Posterior vena cava (tissue), 2 donors: ENCODE measurements around the gene NRXN2. TPM values are rescaled to one million over a fixed set of nuclear protein-coding genes. Genes with fewer than 3 reads are reported as not detected.
A peak's percentile ranks its signal among the peaks of the same experiment; 100 is the strongest.
"Not testable (repeated sequence)": the region's sequence is repeated elsewhere in the genome, so short reads cannot be mapped to it uniquely, and the experiment has no call there.

Experiments
- DNase-seq: peaks from one replicate; pipeline ENCODE4 v3.0.0-alpha.2; 2020; ENCODE audit warnings: low spot score
- intact Hi-C, 2 donors: fragments of 100-400 bp; cut with DNase I; formaldehyde crosslinking; loops; one replicate each; pipeline versions ENCODE4 v1.14.1 to v1.14.2; 2022 to 2023
- total RNA-seq, 2 donors: library from RNA; stranded (reverse); fragmentation: NEBNext Ultra II Directional; extraction: Animal tissue kit (Norgen Biotek cat#: 25700); gene quantifications; one replicate each; pipeline ENCODE4 v1.2.1, GENCODE V29; 2021
- donor health status: DM: yes; HTN: yes; CAD: no.
- donor health status: DM: yes; HTN: yes; CAD: no.

NRXN2 gene
- total RNA-seq, 2 donors from 2014 or later = 7.9 to 8.8 TPM

GRCh38 chr11:64568041-64568571, 154.9 kb downstream of the NRXN2 start:
- peak; percentile 78 for DNase-seq
- intact Hi-C loops = no loop called here

- peak; percentile 75 for DNase-seq
- intact Hi-C loops = no loop called here
These were observed 155.8 kb downstream of the NRXN2 start for GRCh38 chr11:64566915-64567891.

- intact Hi-C loops = no loop called here
- DNase-seq = peak; percentile 73
These were observed 156.7 kb downstream of the NRXN2 start for GRCh38 chr11:64566042-64566914.

- intact Hi-C loops = no loop called here
These were observed 157.8 kb downstream of the NRXN2 start for GRCh38 chr11:64564947-64565889.

GRCh38 chr11:64564419-64564818, 158.6 kb downstream of the NRXN2 start:
- no peak for DNase-seq
- intact Hi-C loops = no loop called here

More at GRCh38 chr11:64564947-64565889, 157.8 kb downstream of the NRXN2 start:
- DNase-seq = peak; percentile 73

- intact Hi-C loops = no loop called here
These were observed 159.0 kb downstream of the NRXN2 start for GRCh38 chr11:64563966-64564365.

GRCh38 chr11:64562723-64563351, 160.2 kb downstream of the NRXN2 start:
- intact Hi-C loops = no loop called here
- DNase-seq = peak; percentile 42

More at GRCh38 chr11:64563966-64564365, 159.0 kb downstream of the NRXN2 start:
- peak; percentile 70 for DNase-seq

- DNase-seq = peak; percentile 54
- intact Hi-C loops = no loop called here
These were observed 160.8 kb downstream of the NRXN2 start for GRCh38 chr11:64561984-64562722.

GRCh38 chr11:64561429-64561828, 161.6 kb downstream of the NRXN2 start:
- intact Hi-C loops, DNase-seq: not testable (repeated sequence)

- intact Hi-C loops = no loop called here
- DNase-seq = peak; percentile 56
These were observed 162.1 kb downstream of the NRXN2 start for GRCh38 chr11:64560941-64561340.

- intact Hi-C loops = no loop called here
- DNase-seq = peak; percentile 67
These were observed 162.7 kb downstream of the NRXN2 start for GRCh38 chr11:64560139-64560771.

- peak; percentile 76 for DNase-seq
- intact Hi-C loops = no loop called here
These were observed 163.5 kb downstream of the NRXN2 start for GRCh38 chr11:64559351-64560138.

- no peak for DNase-seq
- intact Hi-C loops = no loop called here
These were observed 164.1 kb downstream of the NRXN2 start for GRCh38 chr11:64558869-64559268.

GRCh38 chr11:64558065-64558745, 164.8 kb downstream of the NRXN2 start:
- DNase-seq = peak; percentile 72
- intact Hi-C loops = no loop called here

- intact Hi-C loops = loop anchor here in 1 of 2 donors (2.0 kb wide), 1 partner anchor 96 kb away; no protein-coding TSS in a partner anchor
- peak; percentile 74 for DNase-seq
These were observed 166.2 kb downstream of the NRXN2 start for GRCh38 chr11:64556721-64557250.
